Measurements from ENCODE around the gene FAM13B. TPM values are rescaled to one million over a fixed set of nuclear protein-coding genes. Genes with fewer than 3 reads are reported as not detected.

The FAM13B gene
- total and polyA plus RNA-seq, 2 experiments from 2014 or later = 8.1 to 22.7 TPM

- Histone ChIP-seq H3K9me2 (replicated peaks; ENCODE audit: insufficient read depth) (no peaks in the 10 kb centered on the region), H3K9me3 (ENCODE audit: low read depth) (no peaks in the 10 kb centered on the region), H3K4me3 (no peak overlapping the region), H3K27me3 (no peaks in the 10 kb centered on the region), H3K4me2 (no peak overlapping the region), H2AFZ (no peak overlapping the region), H3K4me1 (ENCODE audit: insufficient read depth) (no peaks in the 10 kb centered on the region), H3K79me2 (no peaks in the 10 kb centered on the region), H4K20me1 (ENCODE audit: insufficient read depth, poor library complexity, severe bottlenecking) (no peaks in the 10 kb centered on the region), H3K36me3 (replicated peaks; ENCODE audit: insufficient read depth, low read depth) (no peaks in the 10 kb centered on the region), H3K27ac (no peak overlapping the region)
- WGBS (ENCODE audit: low lambda C conversion rate, missing lambda C conversion rate) = 100% methylated on average over 3 of the region's 3 CpGs
- TF ChIP-seq EZH2 (IDR thresholded peaks at IDR 0.05; ENCODE audit: borderline replicate concordance) (no peak), EZH2phosphoT487 (IDR thresholded peaks at IDR 0.05; ENCODE audit: low read depth, severe bottlenecking, unreplicated experiment) (no peak), CTCF (IDR thresholded peaks at IDR 0.05; ENCODE audit: poor library complexity) (no peak)
- DNase-seq (ENCODE audit: low spot score) = no peak
Measured at GRCh38 chr5:137891849-137892248, 141.0 kb downstream of the FAM13B start.

- DNase-seq (ENCODE audit: low spot score) = peak; percentile 34
- H3K27ac ChIP-seq = peak overlapping the region; percentile 7
- no peaks in the 10 kb centered on the region for H3K4me1 ChIP-seq (ENCODE audit: insufficient read depth)
- no peak overlapping the region for H3K4me2 ChIP-seq
- H3K36me3 ChIP-seq (replicated peaks; ENCODE audit: insufficient read depth, low read depth) = no peaks in the 10 kb centered on the region
- H3K4me3 ChIP-seq = no peak overlapping the region
- no peaks in the 10 kb centered on the region for H3K79me2 ChIP-seq
- no peaks in the 10 kb centered on the region for H3K9me2 ChIP-seq (replicated peaks; ENCODE audit: insufficient read depth)
- WGBS (ENCODE audit: low lambda C conversion rate, missing lambda C conversion rate) = 71% methylated on average over 1 of the region's 1 CpG
- H3K27me3 ChIP-seq = no peaks in the 10 kb centered on the region
- H3K9me3 ChIP-seq (ENCODE audit: low read depth) = no peaks in the 10 kb centered on the region
- TF ChIP-seq CTCF (IDR thresholded peaks at IDR 0.05; ENCODE audit: poor library complexity) (no peak), EZH2 (IDR thresholded peaks at IDR 0.05; ENCODE audit: borderline replicate concordance) (no peak), EZH2phosphoT487 (IDR thresholded peaks at IDR 0.05; ENCODE audit: low read depth, severe bottlenecking, unreplicated experiment) (no peak)
- no peaks in the 10 kb centered on the region for H4K20me1 ChIP-seq (ENCODE audit: insufficient read depth, poor library complexity, severe bottlenecking)
- H2AFZ ChIP-seq = no peak overlapping the region
Measured at GRCh38 chr5:137890845-137891244, 142.0 kb downstream of the FAM13B start.

DNA sequence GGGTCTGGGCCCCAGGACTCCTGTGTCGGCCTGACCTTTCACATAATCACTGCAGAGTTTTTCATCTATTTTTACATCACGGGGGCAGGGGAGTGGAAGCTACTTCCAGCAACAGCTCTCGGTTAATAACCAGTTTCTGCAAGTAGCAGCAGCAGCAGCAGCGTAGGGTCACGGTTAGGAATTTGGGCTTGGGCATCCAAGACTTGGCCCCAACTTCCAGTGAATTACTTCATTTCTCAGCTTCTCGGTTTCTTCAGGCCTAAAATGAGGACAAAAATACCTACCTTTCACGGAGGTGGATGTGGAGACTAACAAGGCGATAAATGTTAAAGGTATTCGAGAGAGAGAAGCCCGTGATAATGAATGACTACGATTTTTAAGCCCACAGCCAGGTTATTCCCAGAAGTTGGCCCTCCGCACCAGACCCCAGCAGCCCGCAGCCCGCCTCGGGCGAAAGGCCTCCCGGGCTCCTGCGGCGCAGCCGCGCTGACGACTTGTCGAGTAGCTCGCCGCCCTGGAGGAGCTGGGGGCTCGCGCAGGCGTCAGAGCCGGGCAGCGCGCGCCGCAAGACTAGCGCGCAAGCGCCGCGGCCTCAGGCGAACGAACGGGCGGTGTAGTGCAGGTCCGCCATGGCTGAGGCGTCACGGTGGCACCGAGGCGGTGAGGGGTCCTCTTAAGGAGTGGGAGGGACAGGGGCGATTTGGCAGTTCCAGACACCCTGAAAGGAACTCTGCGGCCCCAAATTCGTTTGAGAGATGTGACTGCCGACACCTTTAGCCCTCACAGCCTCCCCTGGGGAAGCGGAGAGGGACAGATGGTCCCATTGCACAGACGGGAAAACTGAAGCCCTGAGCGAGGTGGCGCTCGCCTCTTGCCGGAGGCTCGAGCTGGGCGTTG, 143.8 kb downstream of the FAM13B start, which contains the start of gene PKD2L2:
Gene PKD2L2 (plus strand): TSS at position 595 of the 897 bp plus-strand sequence. CDS start 35 bp downstream, at position 630.
- H3K4me2 ChIP-seq = peak within 1 kb of the TSS; percentile 70

More for the DNA sequence above, 143.8 kb downstream of the FAM13B start, which contains the start of gene PKD2L2:
- no peaks in the 10 kb centered on the region for H3K4me1 ChIP-seq (ENCODE audit: insufficient read depth)
- WGBS (ENCODE audit: low lambda C conversion rate, missing lambda C conversion rate) = 66% methylated on average over 59 of the region's 59 CpGs
- no peaks in the 10 kb centered on the region for H3K36me3 ChIP-seq (replicated peaks; ENCODE audit: insufficient read depth, low read depth)
- no peak for TF ChIP-seq CTCF (IDR thresholded peaks at IDR 0.05; ENCODE audit: poor library complexity)
- TF ChIP-seq EZH2 (IDR thresholded peaks at IDR 0.05; ENCODE audit: borderline replicate concordance) = no peak
- no peak for TF ChIP-seq EZH2phosphoT487 (IDR thresholded peaks at IDR 0.05; ENCODE audit: low read depth, severe bottlenecking, unreplicated experiment)
- no peaks in the 10 kb centered on the region for H3K9me3 ChIP-seq (ENCODE audit: low read depth)
- H3K27me3 ChIP-seq = no peaks in the 10 kb centered on the region
- no peaks in the 10 kb centered on the region for H3K9me2 ChIP-seq (replicated peaks; ENCODE audit: insufficient read depth)
- H3K4me3 ChIP-seq = no peak within 1 kb of the TSS
- H2AFZ ChIP-seq = peak within 1 kb of the TSS; percentile 67
- H4K20me1 ChIP-seq (ENCODE audit: insufficient read depth, poor library complexity, severe bottlenecking) = no peaks in the 10 kb centered on the region
- no peaks in the 10 kb centered on the region for H3K79me2 ChIP-seq
- H3K27ac ChIP-seq = no peak within 1 kb of the TSS
- peak; percentile 77 for DNase-seq (ENCODE audit: low spot score)

Measured in hepatocyte (in vitro differentiated cells).